ENCODE results near the gene F5. TPM values are rescaled to one million over a fixed set of nuclear protein-coding genes. Genes with fewer than 3 reads are reported as not detected.

Gene F5
- total and polyA plus RNA-seq, 2 of the 13 experiments (the other 11 are each of a cell fraction or from before 2014, with no cell fraction given), result 38.3 to 64.0 TPM

DNA sequence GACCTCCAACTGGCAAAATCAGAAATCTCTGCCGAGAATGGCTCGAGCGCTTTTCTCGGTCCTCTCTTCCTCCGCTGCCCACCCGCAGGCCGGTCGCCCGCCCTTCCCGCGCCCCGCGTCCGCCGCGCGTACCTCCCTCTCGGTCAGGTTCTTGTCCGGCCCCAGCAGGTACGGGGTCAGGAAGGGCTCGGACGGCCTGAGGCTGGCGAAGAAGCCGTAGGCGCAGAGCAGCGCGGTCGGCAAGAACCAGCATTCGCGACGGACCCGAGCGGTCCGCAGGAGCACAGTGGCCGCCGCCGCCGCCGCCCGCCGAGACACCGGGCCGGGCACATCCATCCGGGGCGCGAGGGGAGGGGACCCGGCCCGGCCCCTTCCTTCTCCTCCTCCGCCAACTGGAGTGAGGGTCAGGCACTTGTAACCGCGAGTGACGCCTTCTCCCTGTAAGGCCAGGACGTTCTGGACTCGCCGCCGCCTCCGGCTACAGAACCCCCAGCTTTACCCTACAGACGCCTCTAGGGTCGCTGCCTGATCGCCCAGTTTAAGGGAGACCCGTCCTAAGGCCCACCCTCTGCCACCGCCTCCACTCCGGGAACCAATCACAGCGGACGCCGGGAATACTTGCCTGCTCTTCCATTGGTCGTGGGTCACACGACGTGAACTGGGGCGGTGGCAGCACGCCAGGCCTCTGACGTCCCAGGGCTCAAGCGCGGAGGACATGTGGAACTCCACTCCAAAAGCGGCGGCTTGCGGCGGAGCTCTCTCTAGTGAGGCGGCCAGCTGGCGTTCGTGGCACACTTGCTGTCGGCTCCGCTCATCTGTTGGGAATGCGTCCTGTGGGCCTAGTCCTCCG lies 100.6 kb downstream of the F5 start, which contains the start of gene SLC19A2 (continued):
- TF ChIP-seq, protein P1, sequence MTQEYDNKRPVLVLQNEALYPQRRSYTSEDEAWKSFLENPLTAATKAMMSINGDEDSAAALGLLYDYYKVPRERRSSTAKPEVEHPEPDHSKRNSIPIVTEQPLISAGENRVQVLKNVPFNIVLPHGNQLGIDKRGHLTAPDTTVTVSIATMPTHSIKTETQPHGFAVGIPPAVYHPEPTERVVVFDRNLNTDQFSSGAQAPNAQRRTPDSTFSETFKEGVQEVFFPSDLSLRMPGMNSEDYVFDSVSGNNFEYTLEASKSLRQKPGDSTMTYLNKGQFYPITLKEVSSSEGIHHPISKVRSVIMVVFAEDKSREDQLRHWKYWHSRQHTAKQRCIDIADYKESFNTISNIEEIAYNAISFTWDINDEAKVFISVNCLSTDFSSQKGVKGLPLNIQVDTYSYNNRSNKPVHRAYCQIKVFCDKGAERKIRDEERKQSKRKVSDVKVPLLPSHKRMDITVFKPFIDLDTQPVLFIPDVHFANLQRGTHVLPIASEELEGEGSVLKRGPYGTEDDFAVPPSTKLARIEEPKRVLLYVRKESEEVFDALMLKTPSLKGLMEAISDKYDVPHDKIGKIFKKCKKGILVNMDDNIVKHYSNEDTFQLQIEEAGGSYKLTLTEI (CRISPR knock-in tag; conservative IDR thresholded peaks at IDR 0.05), result no peak
- TF ChIP-seq SIX4 (CRISPR knock-in tag; IDR thresholded peaks at IDR 0.05) (no peak), TOPORS (CRISPR knock-in tag; IDR thresholded peaks at IDR 0.05) (peak; percentile 33; the same call in 1 of the 2 replicates), HNF4A (CRISPR knock-in tag; IDR thresholded peaks at IDR 0.05) (peak; percentile 48), ATRX (CRISPR knock-in tag; IDR thresholded peaks at IDR 0.05; ENCODE audit: borderline replicate concordance) (no peak), ZNF644 (CRISPR knock-in tag; IDR thresholded peaks at IDR 0.05; ENCODE audit: low read depth) (peak; percentile 56; the same call in 1 of the 2 replicates), ZNF7 (CRISPR knock-in tag; IDR thresholded peaks at IDR 0.05) (no peak), KDM5B (CRISPR knock-in tag; IDR thresholded peaks at IDR 0.05; ENCODE audit: borderline replicate concordance) (peak; percentile 94), ZNF775 (CRISPR knock-in tag; IDR thresholded peaks at IDR 0.05; ENCODE audit: borderline replicate concordance) (no peak), CENPX (CRISPR knock-in tag; IDR thresholded peaks at IDR 0.05) (no peak), POLR2AphosphoS2 (IDR thresholded peaks at IDR 0.05; ENCODE audit: low read depth, low read length) (peak; percentile 37; the same call in 1 of the 2 replicates), ZNF468 (CRISPR knock-in tag; IDR thresholded peaks at IDR 0.05) (no peak), ZNF3 (CRISPR knock-in tag; IDR thresholded peaks at IDR 0.05) (no peak), ZNF335 (CRISPR knock-in tag; IDR thresholded peaks at IDR 0.05) (no peak), CCAR2 (optimal IDR thresholded peaks at IDR 0.05; ENCODE audit: low read depth, low read length) (no peak), EZH2 (conservative IDR thresholded peaks at IDR 0.05; ENCODE audit: low read depth, low read length) (no peak), RFX5 (IDR thresholded peaks at IDR 0.05; ENCODE audit: low read depth, low read length) (peak; percentile 61), ZNF563 (CRISPR knock-in tag; IDR thresholded peaks at IDR 0.05) (0 out of 2 replicates have a peak, but pooled peaks have one; percentile 17), ZKSCAN8 (CRISPR knock-in tag; IDR thresholded peaks at IDR 0.05; ENCODE audit: borderline replicate concordance) (no peak)
- TF ChIP-seq, protein P2, sequence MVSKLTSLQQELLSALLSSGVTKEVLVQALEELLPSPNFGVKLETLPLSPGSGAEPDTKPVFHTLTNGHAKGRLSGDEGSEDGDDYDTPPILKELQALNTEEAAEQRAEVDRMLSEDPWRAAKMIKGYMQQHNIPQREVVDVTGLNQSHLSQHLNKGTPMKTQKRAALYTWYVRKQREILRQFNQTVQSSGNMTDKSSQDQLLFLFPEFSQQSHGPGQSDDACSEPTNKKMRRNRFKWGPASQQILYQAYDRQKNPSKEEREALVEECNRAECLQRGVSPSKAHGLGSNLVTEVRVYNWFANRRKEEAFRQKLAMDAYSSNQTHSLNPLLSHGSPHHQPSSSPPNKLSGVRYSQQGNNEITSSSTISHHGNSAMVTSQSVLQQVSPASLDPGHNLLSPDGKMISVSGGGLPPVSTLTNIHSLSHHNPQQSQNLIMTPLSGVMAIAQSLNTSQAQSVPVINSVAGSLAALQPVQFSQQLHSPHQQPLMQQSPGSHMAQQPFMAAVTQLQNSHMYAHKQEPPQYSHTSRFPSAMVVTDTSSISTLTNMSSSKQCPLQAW (CRISPR knock-in tag; IDR thresholded peaks at IDR 0.05), result peak; percentile 75
- TF ChIP-seq, protein P3, sequence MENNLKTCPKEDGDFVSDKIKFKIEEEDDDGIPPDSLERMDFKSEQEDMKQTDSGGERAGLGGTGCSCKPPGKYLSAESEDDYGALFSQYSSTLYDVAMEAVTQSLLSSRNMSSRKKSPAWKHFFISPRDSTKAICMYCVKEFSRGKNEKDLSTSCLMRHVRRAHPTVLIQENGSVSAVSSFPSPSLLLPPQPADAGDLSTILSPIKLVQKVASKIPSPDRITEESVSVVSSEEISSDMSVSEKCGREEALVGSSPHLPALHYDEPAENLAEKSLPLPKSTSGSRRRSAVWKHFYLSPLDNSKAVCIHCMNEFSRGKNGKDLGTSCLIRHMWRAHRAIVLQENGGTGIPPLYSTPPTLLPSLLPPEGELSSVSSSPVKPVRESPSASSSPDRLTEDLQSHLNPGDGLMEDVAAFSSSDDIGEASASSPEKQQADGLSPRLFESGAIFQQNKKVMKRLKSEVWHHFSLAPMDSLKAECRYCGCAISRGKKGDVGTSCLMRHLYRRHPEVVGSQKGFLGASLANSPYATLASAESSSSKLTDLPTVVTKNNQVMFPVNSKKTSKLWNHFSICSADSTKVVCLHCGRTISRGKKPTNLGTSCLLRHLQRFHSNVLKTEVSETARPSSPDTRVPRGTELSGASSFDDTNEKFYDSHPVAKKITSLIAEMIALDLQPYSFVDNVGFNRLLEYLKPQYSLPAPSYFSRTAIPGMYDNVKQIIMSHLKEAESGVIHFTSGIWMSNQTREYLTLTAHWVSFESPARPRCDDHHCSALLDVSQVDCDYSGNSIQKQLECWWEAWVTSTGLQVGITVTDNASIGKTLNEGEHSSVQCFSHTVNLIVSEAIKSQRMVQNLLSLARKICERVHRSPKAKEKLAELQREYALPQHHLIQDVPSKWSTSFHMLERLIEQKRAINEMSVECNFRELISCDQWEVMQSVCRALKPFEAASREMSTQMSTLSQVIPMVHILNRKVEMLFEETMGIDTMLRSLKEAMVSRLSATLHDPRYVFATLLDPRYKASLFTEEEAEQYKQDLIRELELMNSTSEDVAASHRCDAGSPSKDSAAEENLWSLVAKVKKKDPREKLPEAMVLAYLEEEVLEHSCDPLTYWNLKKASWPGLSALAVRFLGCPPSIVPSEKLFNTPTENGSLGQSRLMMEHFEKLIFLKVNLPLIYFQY (CRISPR knock-in tag; IDR thresholded peaks at IDR 0.05; ENCODE audit: borderline replicate concordance), result no peak
- TF ChIP-seq, protein P4, sequence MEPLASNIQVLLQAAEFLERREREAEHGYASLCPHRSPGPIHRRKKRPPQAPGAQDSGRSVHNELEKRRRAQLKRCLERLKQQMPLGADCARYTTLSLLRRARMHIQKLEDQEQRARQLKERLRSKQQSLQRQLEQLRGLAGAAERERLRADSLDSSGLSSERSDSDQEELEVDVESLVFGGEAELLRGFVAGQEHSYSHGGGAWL (CRISPR knock-in tag; IDR thresholded peaks at IDR 0.05), result peak; percentile 56; the same call in 1 of the 2 replicates
- TF ChIP-seq, protein P5, sequence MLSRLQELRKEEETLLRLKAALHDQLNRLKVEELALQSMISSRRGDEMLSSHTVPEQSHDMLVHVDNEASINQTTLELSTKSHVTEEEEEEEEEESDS (CRISPR knock-in tag; IDR thresholded peaks at IDR 0.05; ENCODE audit: borderline replicate concordance), result no peak

Data from HepG2 (cell line).